Nephron progenitor cell (in vitro differentiated cells): Measurements from ENCODE around the gene OLFML2A.

Experiments
- DNase-seq: peaks from one replicate; pipeline ENCODE4 v3.0.0; 2021
- H3K27ac Mint-ChIP-seq: 2 replicates; pipeline ENCODE4 v1.8.0; 2021; ENCODE audit warnings: mild to moderate bottlenecking, moderate library complexity, mixed read lengths
- H3K27me3 Mint-ChIP-seq: 2 replicates; pipeline ENCODE4 v1.8.0; 2021; ENCODE audit warnings: mild to moderate bottlenecking, low read depth, mixed read lengths; ENCODE audit not compliant: poor library complexity
- H3K36me3 Mint-ChIP-seq: 2 replicates; pipeline ENCODE4 v1.8.0; 2021; ENCODE audit warnings: low read depth, mixed read lengths
- H3K4me1 Mint-ChIP-seq: 2 replicates; pipeline ENCODE4 v1.8.0; 2021; ENCODE audit warnings: mixed read lengths
- H3K4me3 Mint-ChIP-seq: 2 replicates; pipeline ENCODE4 v1.8.0; 2021; ENCODE audit warnings: mild to moderate bottlenecking, moderate library complexity, mixed read lengths
- H3K9me3 Mint-ChIP-seq: 2 replicates; pipeline ENCODE4 v1.8.0; 2021; ENCODE audit warnings: mild to moderate bottlenecking, moderate library complexity, mixed read lengths
- CTCF ChIP-seq: fragments of 200-600 bp; sonication (generic); IDR thresholded peaks from 2 replicates; pipeline ENCODE4 v1.5.0; 2021; ENCODE audit warnings: antibody characterized with exemption

OLFML2A gene

GRCh38 chr9:124792257-124793014 lies 15.5 kb downstream of the OLFML2A start:
- Mint-ChIP-seq H3K9me3 (no peaks in the 10 kb centered on the region), H3K27me3 (peaks cover 5% of the 10 kb centered on the region)

GRCh38 chr9:124793015-124793541 lies 16.1 kb downstream of the OLFML2A start:
- no peak overlapping the region for H3K4me3 Mint-ChIP-seq
- peaks cover 40% of the 10 kb centered on the region for H3K4me1 Mint-ChIP-seq
- H3K27me3 Mint-ChIP-seq = peaks cover 5% of the 10 kb centered on the region
- no peak for TF ChIP-seq CTCF
- no peaks in the 10 kb centered on the region for H3K36me3 Mint-ChIP-seq
- peak overlapping the region; percentile 86 for H3K27ac Mint-ChIP-seq
- no peaks in the 10 kb centered on the region for H3K9me3 Mint-ChIP-seq
- no peak for DNase-seq

More at GRCh38 chr9:124792257-124793014, 15.5 kb downstream of the OLFML2A start:
- no peak for DNase-seq
- Mint-ChIP-seq H3K4me3 (no peak overlapping the region), H3K4me1 (peaks cover 40% of the 10 kb centered on the region), H3K27ac (peak overlapping the region; percentile 54), H3K36me3 (no peaks in the 10 kb centered on the region)
- TF ChIP-seq CTCF = no peak

GRCh38 chr9:124794902-124795491 lies 18.1 kb downstream of the OLFML2A start:
- no peaks in the 10 kb centered on the region for H3K36me3 Mint-ChIP-seq

DNA sequence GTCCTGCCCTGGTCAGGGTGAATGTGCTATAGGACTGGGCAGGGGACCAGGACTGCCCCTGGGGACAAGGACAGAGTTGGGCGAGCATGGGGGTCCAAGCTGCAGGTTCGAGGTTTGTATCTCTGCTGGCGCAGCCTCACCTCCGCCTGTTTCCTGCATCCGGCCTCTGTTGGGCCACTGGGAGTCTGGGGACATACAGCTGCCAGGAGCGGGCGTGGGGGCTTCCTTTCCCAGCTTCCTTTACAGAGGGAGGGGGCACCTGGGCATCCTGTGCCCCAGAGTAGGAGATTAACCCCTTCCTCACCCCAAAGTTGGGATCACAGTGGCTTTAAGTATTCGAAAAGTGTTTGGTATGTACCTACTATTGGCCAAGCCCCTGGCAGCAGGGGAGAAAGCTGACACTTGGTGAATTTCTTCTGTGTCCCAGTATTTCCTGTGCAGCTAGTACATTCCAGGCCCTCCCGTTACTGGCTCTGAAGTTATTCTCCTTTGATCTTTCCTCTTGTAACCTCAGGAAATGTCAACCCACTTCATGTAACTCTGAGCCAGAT lies 19.0 kb downstream of the OLFML2A start:
- H3K4me1 Mint-ChIP-seq = peaks cover 34% of the 10 kb centered on the region
- no peak for DNase-seq
- no peaks in the 10 kb centered on the region for H3K9me3 Mint-ChIP-seq
- peaks cover 8% of the 10 kb centered on the region for H3K27me3 Mint-ChIP-seq
- H3K27ac Mint-ChIP-seq = no peak overlapping the region
- no peaks in the 10 kb centered on the region for H3K36me3 Mint-ChIP-seq
- TF ChIP-seq CTCF = no peak
- H3K4me3 Mint-ChIP-seq = no peak overlapping the region

More at GRCh38 chr9:124794902-124795491, 18.1 kb downstream of the OLFML2A start:
- Mint-ChIP-seq H3K4me3 (no peak overlapping the region), H3K4me1 (peaks cover 30% of the 10 kb centered on the region), H3K27me3 (peaks cover 8% of the 10 kb centered on the region), H3K27ac (no peak overlapping the region), H3K9me3 (no peaks in the 10 kb centered on the region)
- TF ChIP-seq CTCF = no peak
- no peak for DNase-seq

GRCh38 chr9:124797343-124798103 lies 20.6 kb downstream of the OLFML2A start:
- Mint-ChIP-seq H3K36me3 (no peaks in the 10 kb centered on the region), H3K27ac (peak overlapping the region; percentile 17), H3K4me1 (peaks cover 33% of the 10 kb centered on the region), H3K4me3 (no peak overlapping the region), H3K27me3 (peaks cover 3% of the 10 kb centered on the region), H3K9me3 (no peaks in the 10 kb centered on the region)
- no peak for TF ChIP-seq CTCF
- no peak for DNase-seq
